22Rv1 (cell line): ENCODE measurements around the gene SH3RF1.

Source experiments
- ZFX ChIP-seq: fragments of 450-650 bp; IDR thresholded peaks from 2 replicates; pipeline ENCODE4 v1.6.1; 2017; ENCODE audit warnings: antibody characterized with exemption, borderline replicate concordance
- TF ChIP-seq, protein P1 (sequence below): fragments of 450-650 bp; IDR thresholded peaks from 2 replicates; pipeline ENCODE4 v1.5.1; 2017; ENCODE audit warnings: mild to moderate bottlenecking

DNA sequence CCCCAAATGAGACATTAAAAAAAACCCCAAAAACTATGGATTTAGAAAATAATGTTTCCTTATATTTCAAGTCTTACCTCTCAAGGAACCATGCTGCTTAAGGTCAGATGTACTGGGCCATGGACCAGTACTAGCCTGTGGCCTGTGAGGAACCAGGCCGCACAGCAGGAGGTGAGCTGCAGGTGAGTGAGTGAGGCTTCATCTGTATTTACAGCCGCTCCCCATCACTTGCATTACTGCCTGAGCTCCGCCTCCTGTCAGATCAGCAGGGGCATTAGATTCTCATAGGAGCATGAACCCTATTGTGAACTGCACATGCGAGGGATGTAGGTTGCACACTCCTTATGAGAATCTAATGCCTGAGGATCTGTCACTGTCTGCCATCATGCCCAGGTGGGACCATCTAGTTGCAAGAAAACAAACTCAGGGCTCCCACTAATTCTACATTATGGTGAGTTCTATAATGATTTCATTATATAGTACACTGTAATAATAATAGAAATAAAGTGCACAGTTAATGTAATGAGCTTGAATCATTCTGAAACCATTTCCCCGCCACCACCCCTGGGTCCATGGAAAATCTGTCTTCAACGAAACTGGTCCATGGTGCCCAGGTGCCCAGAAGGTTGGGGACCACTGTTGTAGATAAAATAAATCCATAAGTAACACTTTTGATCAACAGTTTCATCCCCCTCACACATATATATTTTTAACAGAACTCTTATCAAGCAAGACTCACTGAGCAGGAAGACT is 155.4 kb downstream of the SH3RF1 start:
- TF ChIP-seq, protein P1, sequence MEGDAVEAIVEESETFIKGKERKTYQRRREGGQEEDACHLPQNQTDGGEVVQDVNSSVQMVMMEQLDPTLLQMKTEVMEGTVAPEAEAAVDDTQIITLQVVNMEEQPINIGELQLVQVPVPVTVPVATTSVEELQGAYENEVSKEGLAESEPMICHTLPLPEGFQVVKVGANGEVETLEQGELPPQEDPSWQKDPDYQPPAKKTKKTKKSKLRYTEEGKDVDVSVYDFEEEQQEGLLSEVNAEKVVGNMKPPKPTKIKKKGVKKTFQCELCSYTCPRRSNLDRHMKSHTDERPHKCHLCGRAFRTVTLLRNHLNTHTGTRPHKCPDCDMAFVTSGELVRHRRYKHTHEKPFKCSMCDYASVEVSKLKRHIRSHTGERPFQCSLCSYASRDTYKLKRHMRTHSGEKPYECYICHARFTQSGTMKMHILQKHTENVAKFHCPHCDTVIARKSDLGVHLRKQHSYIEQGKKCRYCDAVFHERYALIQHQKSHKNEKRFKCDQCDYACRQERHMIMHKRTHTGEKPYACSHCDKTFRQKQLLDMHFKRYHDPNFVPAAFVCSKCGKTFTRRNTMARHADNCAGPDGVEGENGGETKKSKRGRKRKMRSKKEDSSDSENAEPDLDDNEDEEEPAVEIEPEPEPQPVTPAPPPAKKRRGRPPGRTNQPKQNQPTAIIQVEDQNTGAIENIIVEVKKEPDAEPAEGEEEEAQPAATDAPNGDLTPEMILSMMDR = no peak
- TF ChIP-seq ZFX = no peak
